HEK293 (cell line): ENCODE results near the gene RNF215.

Experiments
- MYNN ChIP-seq: fragments of 450-650 bp; formaldehyde crosslinking; IDR thresholded peaks from 2 replicates; pipeline ENCODE4 v1.5.1; 2016; ENCODE audit warnings: missing biosample characterization, missing genetic modification characterization, borderline replicate concordance
- PRDM1 ChIP-seq: fragments of 450-650 bp; formaldehyde crosslinking; IDR thresholded peaks from 2 replicates; pipeline ENCODE4; 2016; ENCODE audit warnings: missing biosample characterization, missing genetic modification characterization
- ZFP69B ChIP-seq: fragments of 450-650 bp; formaldehyde crosslinking; IDR thresholded peaks from 2 replicates; pipeline ENCODE4 v1.5.1; 2016; ENCODE audit warnings: missing biosample characterization, missing genetic modification characterization
- ZNF16 ChIP-seq: fragments of 450-650 bp; formaldehyde crosslinking; IDR thresholded peaks from 2 replicates; pipeline ENCODE4 v1.5.1; 2016; ENCODE audit warnings: low read depth, missing biosample characterization, missing genetic modification characterization
- ZNF169 ChIP-seq: fragments of 450-650 bp; formaldehyde crosslinking; IDR thresholded peaks from 2 replicates; pipeline ENCODE4 v1.5.1; 2016; ENCODE audit warnings: missing biosample characterization, missing genetic modification characterization
- ZNF211 ChIP-seq: fragments of 450-650 bp; formaldehyde crosslinking; IDR thresholded peaks from 2 replicates; pipeline ENCODE4 v1.5.1; 2016; ENCODE audit warnings: low read depth, missing biosample characterization, missing genetic modification characterization
- ZNF214 ChIP-seq: fragments of 450-650 bp; formaldehyde crosslinking; IDR thresholded peaks from 2 replicates; pipeline ENCODE4 v1.5.1; 2017; ENCODE audit warnings: missing biosample characterization, mild to moderate bottlenecking, missing genetic modification characterization, borderline replicate concordance
- ZNF223 ChIP-seq: fragments of 450-650 bp; formaldehyde crosslinking; IDR thresholded peaks from 2 replicates; pipeline ENCODE4 v1.5.1; 2016; ENCODE audit warnings: missing biosample characterization, missing genetic modification characterization
- ZNF23 ChIP-seq: fragments of 450-650 bp; formaldehyde crosslinking; IDR thresholded peaks from 2 replicates; pipeline ENCODE4 v1.5.1; 2016; ENCODE audit warnings: missing biosample characterization, missing genetic modification characterization, borderline replicate concordance
- ZNF248 ChIP-seq: fragments of 450-650 bp; formaldehyde crosslinking; IDR thresholded peaks from 2 replicates; pipeline ENCODE4 v1.5.1; 2017; ENCODE audit warnings: missing biosample characterization, missing genetic modification characterization
- ZNF335 ChIP-seq: fragments of 450-650 bp; formaldehyde crosslinking; conservative IDR thresholded peaks from 2 replicates; pipeline ENCODE4 v1.5.1; 2016; ENCODE audit warnings: missing biosample characterization, missing genetic modification characterization
- ZNF341 ChIP-seq: fragments of 450-650 bp; formaldehyde crosslinking; IDR thresholded peaks from 2 replicates; pipeline ENCODE4; 2016; ENCODE audit warnings: low read depth, missing biosample characterization, missing genetic modification characterization
- ZNF416 ChIP-seq: fragments of 450-650 bp; formaldehyde crosslinking; IDR thresholded peaks from 2 replicates; pipeline ENCODE4 v1.5.1; 2016; ENCODE audit warnings: missing biosample characterization, missing genetic modification characterization
- ZNF501 ChIP-seq: fragments of 450-650 bp; formaldehyde crosslinking; IDR thresholded peaks from 2 replicates; pipeline ENCODE4 v1.5.1; 2016; ENCODE audit warnings: missing biosample characterization, missing genetic modification characterization
- ZNF514 ChIP-seq: fragments of 450-650 bp; formaldehyde crosslinking; IDR thresholded peaks from 2 replicates; pipeline ENCODE4 v1.5.1; 2016; ENCODE audit warnings: missing biosample characterization, missing genetic modification characterization
- ZNF558 ChIP-seq: fragments of 450-650 bp; formaldehyde crosslinking; IDR thresholded peaks from 2 replicates; pipeline ENCODE4 v1.5.1; 2016; ENCODE audit warnings: missing biosample characterization, missing genetic modification characterization
- ZNF600 ChIP-seq: fragments of 450-650 bp; formaldehyde crosslinking; IDR thresholded peaks from 2 replicates; pipeline ENCODE4 v1.5.1; 2016; ENCODE audit warnings: missing biosample characterization, missing genetic modification characterization
- ZNF629 ChIP-seq: fragments of 450-650 bp; formaldehyde crosslinking; IDR thresholded peaks from 2 replicates; pipeline ENCODE4 v1.5.1; 2017; ENCODE audit warnings: missing biosample characterization, missing genetic modification characterization
- ZNF768 ChIP-seq: fragments of 450-650 bp; formaldehyde crosslinking; IDR thresholded peaks from 2 replicates; pipeline ENCODE4 v1.5.1; 2018; ENCODE audit warnings: missing biosample characterization, mild to moderate bottlenecking, missing genetic modification characterization
- ZNF777 ChIP-seq: fragments of 450-650 bp; formaldehyde crosslinking; IDR thresholded peaks from 2 replicates; pipeline ENCODE4 v1.5.1; 2017; ENCODE audit warnings: missing biosample characterization, missing genetic modification characterization, borderline replicate concordance
- ZSCAN23 ChIP-seq: fragments of 450-650 bp; formaldehyde crosslinking; IDR thresholded peaks from 2 replicates; pipeline ENCODE4 v1.5.1; 2016; ENCODE audit warnings: missing biosample characterization, missing genetic modification characterization
- ZSCAN30 ChIP-seq: fragments of 450-650 bp; IDR thresholded peaks from 2 replicates; pipeline ENCODE4 v1.5.1; 2018; ENCODE audit warnings: missing biosample characterization, mild to moderate bottlenecking, missing genetic modification characterization, moderate library complexity
- TF ChIP-seq, protein P1 (sequence below): fragments of 450-650 bp; formaldehyde crosslinking; IDR thresholded peaks from 2 replicates; pipeline ENCODE4 v1.5.1; 2017; ENCODE audit warnings: missing biosample characterization, missing genetic modification characterization
- TF ChIP-seq, protein P2 (sequence below): fragments of 450-650 bp; formaldehyde crosslinking; IDR thresholded peaks from 2 replicates; pipeline ENCODE4 v1.5.1; 2017; ENCODE audit warnings: missing biosample characterization, missing genetic modification characterization
- TF ChIP-seq, protein P3 (sequence below): fragments of 450-650 bp; formaldehyde crosslinking; IDR thresholded peaks from 2 replicates; pipeline ENCODE4 v1.5.1; 2016; ENCODE audit warnings: missing biosample characterization, missing genetic modification characterization
- TF ChIP-seq, protein P4 (sequence below): fragments of 450-650 bp; formaldehyde crosslinking; IDR thresholded peaks from 2 replicates; pipeline ENCODE4 v1.5.1; 2016; ENCODE audit warnings: missing biosample characterization, missing genetic modification characterization
- TF ChIP-seq, protein P5 (sequence below): fragments of 450-650 bp; formaldehyde crosslinking; IDR thresholded peaks from 2 replicates; pipeline ENCODE4; 2016; ENCODE audit warnings: missing biosample characterization, missing genetic modification characterization
- TF ChIP-seq, protein P6 (sequence below): fragments of 450-650 bp; formaldehyde crosslinking; IDR thresholded peaks from 2 replicates; pipeline ENCODE4 v1.5.1; 2016; ENCODE audit warnings: missing biosample characterization, missing genetic modification characterization
- TF ChIP-seq, protein P7 (sequence below): fragments of 450-650 bp; formaldehyde crosslinking; IDR thresholded peaks from 2 replicates; pipeline ENCODE4 v1.5.1; 2016; ENCODE audit warnings: missing biosample characterization, missing genetic modification characterization
- TF ChIP-seq, protein P8 (sequence below): fragments of 450-650 bp; formaldehyde crosslinking; IDR thresholded peaks from 2 replicates; pipeline ENCODE4 v1.5.1; 2016; ENCODE audit warnings: missing biosample characterization, missing genetic modification characterization

Gene RNF215

DNA sequence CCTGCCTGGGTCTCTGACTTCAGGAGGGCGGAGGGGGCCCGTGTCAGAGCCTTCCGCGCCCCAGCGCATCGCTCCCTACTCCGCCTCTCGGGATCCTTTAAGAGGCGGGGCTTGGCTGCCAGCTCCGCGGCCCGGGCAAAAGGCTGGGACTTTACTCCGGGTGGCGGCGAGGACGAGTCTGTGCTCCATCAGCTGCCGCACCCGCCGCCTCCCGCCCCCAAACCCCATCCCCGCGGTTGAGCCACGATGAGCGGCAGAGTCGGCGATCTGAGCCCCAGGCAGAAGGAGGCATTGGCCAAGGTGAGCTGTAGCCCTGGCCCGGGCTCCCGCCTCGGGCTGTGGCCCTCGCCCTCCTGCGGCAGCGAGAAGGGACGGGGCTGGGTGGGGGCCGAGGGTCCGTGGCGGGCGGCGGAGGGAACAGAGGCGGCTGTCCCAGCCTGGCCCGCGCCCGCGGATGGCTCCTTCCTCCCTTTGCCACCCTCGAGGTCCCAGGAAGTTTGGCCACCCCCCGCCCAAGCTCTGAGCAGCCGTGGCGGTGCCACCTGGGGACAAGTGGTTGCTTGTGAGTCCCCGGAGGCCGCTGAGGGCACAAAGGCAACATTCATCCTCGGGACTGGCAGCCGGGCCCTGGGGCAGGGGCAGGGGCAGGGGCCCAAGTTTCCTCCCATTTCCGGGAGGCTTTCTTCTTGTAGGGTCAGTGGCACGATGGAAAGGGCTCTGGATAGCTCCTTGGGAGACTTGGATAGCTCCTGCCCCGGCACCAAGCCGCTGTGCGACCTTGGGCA, 9.9 kb upstream of the RNF215 start, which contains the start of gene SEC14L2 (continued):
- no peak for TF ChIP-seq ZNF211 (tag by site-specific recombination)
- TF ChIP-seq, protein P1, sequence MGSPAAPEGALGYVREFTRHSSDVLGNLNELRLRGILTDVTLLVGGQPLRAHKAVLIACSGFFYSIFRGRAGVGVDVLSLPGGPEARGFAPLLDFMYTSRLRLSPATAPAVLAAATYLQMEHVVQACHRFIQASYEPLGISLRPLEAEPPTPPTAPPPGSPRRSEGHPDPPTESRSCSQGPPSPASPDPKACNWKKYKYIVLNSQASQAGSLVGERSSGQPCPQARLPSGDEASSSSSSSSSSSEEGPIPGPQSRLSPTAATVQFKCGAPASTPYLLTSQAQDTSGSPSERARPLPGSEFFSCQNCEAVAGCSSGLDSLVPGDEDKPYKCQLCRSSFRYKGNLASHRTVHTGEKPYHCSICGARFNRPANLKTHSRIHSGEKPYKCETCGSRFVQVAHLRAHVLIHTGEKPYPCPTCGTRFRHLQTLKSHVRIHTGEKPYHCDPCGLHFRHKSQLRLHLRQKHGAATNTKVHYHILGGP, result no peak
- TF ChIP-seq ZNF777 (tag by site-specific recombination), result no peak
- TF ChIP-seq PRDM1, result no peak
- TF ChIP-seq, protein P2, sequence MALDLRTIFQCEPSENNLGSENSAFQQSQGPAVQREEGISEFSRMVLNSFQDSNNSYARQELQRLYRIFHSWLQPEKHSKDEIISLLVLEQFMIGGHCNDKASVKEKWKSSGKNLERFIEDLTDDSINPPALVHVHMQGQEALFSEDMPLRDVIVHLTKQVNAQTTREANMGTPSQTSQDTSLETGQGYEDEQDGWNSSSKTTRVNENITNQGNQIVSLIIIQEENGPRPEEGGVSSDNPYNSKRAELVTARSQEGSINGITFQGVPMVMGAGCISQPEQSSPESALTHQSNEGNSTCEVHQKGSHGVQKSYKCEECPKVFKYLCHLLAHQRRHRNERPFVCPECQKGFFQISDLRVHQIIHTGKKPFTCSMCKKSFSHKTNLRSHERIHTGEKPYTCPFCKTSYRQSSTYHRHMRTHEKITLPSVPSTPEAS, result no peak
- TF ChIP-seq ZNF169 (tag by site-specific recombination), result no peak
- no peak for TF ChIP-seq ZSCAN30 (tag by site-specific recombination)
- peak; percentile 54 for TF ChIP-seq ZNF335
- TF ChIP-seq ZSCAN23 (tag by site-specific recombination), result no peak
- TF ChIP-seq ZNF214 (tag by site-specific recombination), result no peak
- TF ChIP-seq, protein P3, sequence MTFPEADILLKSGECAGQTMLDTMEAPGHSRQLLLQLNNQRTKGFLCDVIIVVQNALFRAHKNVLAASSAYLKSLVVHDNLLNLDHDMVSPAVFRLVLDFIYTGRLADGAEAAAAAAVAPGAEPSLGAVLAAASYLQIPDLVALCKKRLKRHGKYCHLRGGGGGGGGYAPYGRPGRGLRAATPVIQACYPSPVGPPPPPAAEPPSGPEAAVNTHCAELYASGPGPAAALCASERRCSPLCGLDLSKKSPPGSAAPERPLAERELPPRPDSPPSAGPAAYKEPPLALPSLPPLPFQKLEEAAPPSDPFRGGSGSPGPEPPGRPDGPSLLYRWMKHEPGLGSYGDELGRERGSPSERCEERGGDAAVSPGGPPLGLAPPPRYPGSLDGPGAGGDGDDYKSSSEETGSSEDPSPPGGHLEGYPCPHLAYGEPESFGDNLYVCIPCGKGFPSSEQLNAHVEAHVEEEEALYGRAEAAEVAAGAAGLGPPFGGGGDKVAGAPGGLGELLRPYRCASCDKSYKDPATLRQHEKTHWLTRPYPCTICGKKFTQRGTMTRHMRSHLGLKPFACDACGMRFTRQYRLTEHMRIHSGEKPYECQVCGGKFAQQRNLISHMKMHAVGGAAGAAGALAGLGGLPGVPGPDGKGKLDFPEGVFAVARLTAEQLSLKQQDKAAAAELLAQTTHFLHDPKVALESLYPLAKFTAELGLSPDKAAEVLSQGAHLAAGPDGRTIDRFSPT, result peak; percentile 56; the same call in 1 of the 2 replicates
- TF ChIP-seq ZNF248 (tag by site-specific recombination), result no peak
- no peak for TF ChIP-seq ZFP69B (tag by site-specific recombination)
- no peak for TF ChIP-seq ZNF23 (tag by site-specific recombination)
- no peak for TF ChIP-seq MYNN (tag by site-specific recombination)
- TF ChIP-seq ZNF16 (tag by site-specific recombination), result no peak
- TF ChIP-seq, protein P4, sequence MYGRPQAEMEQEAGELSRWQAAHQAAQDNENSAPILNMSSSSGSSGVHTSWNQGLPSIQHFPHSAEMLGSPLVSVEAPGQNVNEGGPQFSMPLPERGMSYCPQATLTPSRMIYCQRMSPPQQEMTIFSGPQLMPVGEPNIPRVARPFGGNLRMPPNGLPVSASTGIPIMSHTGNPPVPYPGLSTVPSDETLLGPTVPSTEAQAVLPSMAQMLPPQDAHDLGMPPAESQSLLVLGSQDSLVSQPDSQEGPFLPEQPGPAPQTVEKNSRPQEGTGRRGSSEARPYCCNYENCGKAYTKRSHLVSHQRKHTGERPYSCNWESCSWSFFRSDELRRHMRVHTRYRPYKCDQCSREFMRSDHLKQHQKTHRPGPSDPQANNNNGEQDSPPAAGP (tag by site-specific recombination), result 0 out of 2 replicates have a peak, but pooled peaks have one; percentile 63
- no peak for TF ChIP-seq ZNF514
- TF ChIP-seq, protein P5, sequence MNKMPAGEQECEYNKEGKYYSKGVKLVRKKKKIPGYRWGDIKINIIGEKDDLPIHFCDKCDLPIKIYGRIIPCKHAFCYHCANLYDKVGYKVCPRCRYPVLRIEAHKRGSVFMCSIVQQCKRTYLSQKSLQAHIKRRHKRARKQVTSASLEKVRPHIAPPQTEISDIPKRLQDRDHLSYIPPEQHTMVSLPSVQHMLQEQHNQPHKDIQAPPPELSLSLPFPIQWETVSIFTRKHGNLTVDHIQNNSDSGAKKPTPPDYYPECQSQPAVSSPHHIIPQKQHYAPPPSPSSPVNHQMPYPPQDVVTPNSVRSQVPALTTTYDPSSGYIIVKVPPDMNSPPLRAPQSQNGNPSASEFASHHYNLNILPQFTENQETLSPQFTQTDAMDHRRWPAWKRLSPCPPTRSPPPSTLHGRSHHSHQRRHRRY (tag by site-specific recombination), result no peak
- TF ChIP-seq ZNF629 (tag by site-specific recombination), result no peak
- TF ChIP-seq ZNF558, result no peak
- TF ChIP-seq, protein P6, sequence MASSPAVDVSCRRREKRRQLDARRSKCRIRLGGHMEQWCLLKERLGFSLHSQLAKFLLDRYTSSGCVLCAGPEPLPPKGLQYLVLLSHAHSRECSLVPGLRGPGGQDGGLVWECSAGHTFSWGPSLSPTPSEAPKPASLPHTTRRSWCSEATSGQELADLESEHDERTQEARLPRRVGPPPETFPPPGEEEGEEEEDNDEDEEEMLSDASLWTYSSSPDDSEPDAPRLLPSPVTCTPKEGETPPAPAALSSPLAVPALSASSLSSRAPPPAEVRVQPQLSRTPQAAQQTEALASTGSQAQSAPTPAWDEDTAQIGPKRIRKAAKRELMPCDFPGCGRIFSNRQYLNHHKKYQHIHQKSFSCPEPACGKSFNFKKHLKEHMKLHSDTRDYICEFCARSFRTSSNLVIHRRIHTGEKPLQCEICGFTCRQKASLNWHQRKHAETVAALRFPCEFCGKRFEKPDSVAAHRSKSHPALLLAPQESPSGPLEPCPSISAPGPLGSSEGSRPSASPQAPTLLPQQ, result peak; percentile 44; the same call in 1 of the 2 replicates
- TF ChIP-seq ZNF768 (tag by site-specific recombination), result no peak
- TF ChIP-seq, protein P7, sequence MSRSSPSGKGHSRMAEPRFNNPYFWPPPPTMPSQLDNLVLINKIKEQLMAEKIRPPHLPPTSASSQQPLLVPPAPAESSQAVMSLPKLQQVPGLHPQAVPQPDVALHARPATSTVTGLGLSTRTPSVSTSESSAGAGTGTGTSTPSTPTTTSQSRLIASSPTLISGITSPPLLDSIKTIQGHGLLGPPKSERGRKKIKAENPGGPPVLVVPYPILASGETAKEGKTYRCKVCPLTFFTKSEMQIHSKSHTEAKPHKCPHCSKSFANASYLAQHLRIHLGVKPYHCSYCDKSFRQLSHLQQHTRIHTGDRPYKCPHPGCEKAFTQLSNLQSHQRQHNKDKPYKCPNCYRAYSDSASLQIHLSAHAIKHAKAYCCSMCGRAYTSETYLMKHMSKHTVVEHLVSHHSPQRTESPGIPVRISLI (tag by site-specific recombination), result no peak
- no peak for TF ChIP-seq ZNF416 (tag by site-specific recombination)
- TF ChIP-seq ZNF223, result no peak
- TF ChIP-seq ZNF501 (tag by site-specific recombination), result no peak
- TF ChIP-seq, protein P8, sequence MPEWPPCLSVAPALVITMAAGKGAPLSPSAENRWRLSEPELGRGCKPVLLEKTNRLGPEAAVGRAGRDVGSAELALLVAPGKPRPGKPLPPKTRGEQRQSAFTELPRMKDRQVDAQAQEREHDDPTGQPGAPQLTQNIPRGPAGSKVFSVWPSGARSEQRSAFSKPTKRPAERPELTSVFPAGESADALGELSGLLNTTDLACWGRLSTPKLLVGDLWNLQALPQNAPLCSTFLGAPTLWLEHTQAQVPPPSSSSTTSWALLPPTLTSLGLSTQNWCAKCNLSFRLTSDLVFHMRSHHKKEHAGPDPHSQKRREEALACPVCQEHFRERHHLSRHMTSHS (tag by site-specific recombination), result no peak
- TF ChIP-seq ZNF600 (tag by site-specific recombination), result no peak
- peak; percentile 43 for TF ChIP-seq ZNF341 (tag by site-specific recombination)
